Activated CD4-positive, alpha-beta T cell treated with anti-CD3 and anti-CD28 coated beads, Interleukin-2, Interleukin-4, amounts not matched to agents 100 ng/mL and 50 ng/mL, durations not matched to agents 16 hours and 8 hours (primary cell): ENCODE measurements around the gene STAM2.
"Not testable (repeated sequence)": the region's sequence is repeated elsewhere in the genome, so short reads cannot be mapped to it uniquely, and the experiment has no call there.

ENCODE experiments used
- DNase-seq: peaks from one replicate; pipeline ENCODE4 v3.0.0-alpha.2; 2020; ENCODE audit warnings: low spot score

STAM2 gene

GRCh38 chr2:152175368-152176112 is at the start of gene STAM2:
Gene STAM2 (minus strand): TSS chr2:152175763. CDS start chr2:152175642, 121 bp downstream.
- peak; percentile 96 for DNase-seq

DNA sequence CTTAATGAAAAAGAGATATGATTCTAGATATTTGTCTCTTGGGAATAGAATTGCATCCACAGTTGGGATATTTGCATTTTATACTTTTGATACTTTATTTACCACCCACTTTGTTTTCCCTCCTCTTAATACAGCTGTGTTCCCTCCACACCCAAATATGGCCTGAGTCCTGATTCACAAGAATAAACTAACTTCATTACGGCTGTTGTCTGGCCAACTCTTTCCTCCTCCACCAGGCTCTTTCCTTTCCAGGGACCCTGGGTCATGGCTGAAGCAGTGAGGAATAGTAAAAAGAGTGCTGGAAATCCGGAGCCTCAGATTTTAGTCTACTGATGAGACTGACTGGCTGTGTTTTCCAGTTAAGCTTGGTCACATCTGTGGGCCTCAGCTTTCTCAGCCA is 48.4 kb upstream of the STAM2 start:
- DNase-seq, result no peak

GRCh38 chr2:152222975-152223637 is 47.5 kb upstream of the STAM2 start:
- DNase-seq, result no peak

DNA sequence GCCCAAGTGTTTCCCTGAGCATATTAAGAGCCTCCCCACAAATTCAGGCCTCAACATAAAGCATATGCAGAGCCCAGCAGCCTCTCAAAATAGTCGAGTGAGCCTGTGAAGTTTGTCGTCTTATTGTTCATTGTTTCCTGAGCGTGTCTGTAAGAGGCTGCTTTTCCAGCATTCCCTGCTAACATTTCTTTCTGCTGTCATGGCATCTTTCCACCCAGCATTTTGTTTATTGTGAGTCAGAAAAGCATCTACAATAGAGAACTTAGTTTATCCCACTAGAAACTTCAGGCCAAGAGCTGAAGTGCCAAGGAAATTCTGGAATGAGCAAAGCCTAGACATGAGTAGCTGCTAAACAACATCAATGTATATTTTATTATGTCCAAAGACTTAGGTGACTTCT is 46.3 kb upstream of the STAM2 start:
- DNase-seq, result no peak

DNA sequence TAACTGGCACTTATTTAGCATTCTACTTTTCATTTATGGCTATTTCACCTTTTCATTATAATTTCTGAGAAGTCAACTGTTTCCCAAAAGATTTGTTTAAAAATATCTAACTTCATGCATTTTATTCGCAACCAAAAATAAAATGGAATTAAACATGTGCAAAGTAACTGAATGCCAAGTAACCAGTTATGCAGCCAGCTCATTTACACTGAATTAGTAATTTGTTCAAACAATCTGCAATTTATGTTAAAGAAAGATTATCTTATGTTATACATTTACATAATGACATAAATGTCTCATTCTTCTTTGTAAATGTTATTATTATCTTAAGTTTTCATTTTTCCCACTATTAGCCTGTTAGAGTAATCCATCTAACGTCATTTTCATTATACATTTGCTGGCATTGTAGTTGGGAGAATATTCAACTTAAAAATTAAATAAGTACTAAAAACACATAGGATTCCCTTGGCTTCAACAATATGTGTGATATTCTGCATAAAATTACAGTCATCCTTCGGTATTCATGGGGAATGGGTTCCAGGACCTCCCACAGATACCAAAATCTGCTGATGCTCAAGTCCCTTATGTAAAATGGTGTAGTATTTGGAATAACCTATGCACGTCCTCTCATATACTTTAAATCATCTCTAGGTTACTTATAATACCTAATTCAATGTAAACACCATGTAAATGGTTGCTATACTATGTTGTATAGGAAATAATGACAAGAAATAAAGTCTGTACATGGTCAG is 43.7 kb upstream of the STAM2 start:
- DNase-seq, result no peak

- no peak for DNase-seq
Observed at GRCh38 chr2:152201466-152201830, 25.9 kb upstream of the STAM2 start.

DNA sequence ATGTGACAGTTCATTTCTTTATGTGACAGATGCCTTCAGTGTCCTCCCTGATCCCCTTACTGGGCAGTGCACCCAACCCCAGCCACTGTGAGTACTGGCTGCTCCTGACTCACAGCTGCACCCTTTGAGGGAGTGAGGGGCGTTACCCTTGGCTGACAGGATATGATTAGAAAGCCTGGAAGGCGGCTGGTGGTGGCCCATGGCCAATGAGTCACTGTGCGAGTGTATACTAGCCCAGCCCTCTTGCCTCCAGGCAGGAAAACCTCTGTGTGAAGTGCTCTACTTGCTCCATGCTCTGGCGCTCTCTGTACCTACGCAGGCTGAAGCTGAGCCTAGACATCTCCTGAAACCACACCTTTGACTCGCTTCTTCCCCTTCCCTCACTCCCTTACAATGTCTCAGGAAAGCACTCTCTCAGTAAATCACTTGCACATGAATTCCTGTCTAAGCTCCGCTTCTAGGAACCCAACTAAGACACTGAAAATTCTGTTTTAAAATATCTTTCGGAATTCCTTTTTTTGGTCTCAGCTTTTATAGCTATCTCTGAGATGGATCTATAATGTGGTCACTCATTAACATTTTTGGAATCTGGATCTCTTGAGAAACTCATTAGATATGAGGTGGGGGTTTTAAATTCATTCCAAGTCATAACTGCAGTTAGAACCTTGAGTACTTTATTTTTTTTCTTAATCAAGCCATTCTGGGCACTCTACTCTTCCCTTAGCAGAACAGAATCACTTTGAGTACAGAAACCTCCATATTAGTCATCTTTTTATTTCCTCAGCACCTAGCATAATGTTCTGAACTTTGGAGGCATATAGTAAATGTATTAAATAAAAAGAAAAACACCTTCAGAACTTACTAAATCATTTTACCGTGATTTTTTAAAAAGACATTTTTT is 25.3 kb upstream of the STAM2 start:
- peak; percentile 46 for DNase-seq

- no peak for DNase-seq
Observed at GRCh38 chr2:152200101-152200500, 24.5 kb upstream of the STAM2 start.

DNA sequence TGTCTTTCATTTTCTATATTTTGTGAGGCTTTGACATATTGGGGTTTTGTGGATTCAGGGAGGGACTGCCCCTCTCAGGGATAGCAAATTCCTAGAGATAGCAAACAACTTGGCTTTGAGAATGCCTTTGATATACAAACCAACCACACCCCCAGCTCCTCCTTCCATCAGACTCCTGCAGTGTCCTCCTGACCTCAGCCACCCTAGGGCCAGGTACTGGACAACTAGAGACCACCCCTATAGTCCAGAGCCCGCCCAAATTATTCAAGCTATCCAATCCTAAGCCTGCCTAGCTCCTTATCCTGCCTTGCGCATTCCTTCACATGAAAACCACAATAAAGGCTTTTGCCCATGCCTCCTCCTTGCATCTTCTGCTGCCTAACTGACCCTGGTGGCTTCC is 22.9 kb upstream of the STAM2 start:
- DNase-seq, result no peak

DNA sequence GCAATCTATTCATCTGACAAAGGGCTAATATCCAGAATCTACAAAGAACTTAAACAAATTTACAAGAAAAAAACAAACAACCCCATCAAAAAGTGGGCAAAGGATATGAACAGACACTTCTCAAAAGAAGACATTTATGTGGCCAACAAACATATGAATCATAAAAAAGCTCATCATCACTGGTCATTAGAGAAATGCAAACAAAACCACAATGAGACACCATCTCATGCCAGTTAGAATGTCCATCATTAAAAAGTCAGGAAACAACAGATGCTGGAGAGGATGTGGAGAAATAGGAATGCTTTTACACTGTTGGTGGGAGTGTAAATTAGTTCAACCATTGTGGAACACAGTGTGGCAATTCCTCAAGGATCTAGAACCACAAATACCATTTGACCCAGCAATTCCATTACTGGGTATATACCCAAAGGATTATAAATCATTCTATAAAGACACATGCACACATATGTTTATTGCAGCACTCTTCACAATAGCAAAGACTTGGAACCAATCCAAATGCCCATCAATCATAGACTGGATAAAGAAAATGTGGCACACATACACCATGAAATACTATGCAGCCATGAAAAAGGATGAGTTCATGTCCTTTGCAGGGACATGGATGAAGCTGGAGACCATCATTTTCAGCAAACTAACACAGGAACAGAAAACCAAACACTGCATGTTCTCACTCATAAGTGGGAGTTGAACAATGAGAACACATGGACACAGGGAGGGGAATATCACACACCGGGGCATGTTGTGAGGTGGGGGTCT is 22.1 kb upstream of the STAM2 start:
- not testable (repeated sequence) for DNase-seq

- DNase-seq, result peak; percentile 44
Observed at GRCh38 chr2:152189622-152190495, 14.3 kb upstream of the STAM2 start.

- DNase-seq, result not testable (repeated sequence)
Observed at GRCh38 chr2:152186808-152187207, 11.2 kb upstream of the STAM2 start.

DNA sequence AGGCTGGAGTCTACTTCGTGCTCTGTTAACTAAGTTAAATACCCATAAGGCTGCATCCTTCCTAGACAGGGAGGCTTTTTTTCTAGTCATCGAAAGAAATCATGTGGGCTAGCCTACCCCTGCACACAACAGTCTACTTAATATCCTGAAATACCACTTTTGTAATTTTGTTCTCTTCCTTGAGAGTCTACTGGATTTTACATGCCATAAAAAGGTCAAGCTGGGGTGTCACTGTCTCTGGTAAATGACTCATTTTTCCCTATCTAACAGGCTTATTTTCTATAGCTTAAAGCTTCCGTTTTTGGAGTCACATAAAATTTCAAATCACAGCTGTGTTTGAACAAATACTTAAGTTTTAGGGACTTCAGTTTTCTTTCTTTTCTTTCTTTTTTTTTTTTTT is 10.7 kb upstream of the STAM2 start:
- no peak for DNase-seq

DNA sequence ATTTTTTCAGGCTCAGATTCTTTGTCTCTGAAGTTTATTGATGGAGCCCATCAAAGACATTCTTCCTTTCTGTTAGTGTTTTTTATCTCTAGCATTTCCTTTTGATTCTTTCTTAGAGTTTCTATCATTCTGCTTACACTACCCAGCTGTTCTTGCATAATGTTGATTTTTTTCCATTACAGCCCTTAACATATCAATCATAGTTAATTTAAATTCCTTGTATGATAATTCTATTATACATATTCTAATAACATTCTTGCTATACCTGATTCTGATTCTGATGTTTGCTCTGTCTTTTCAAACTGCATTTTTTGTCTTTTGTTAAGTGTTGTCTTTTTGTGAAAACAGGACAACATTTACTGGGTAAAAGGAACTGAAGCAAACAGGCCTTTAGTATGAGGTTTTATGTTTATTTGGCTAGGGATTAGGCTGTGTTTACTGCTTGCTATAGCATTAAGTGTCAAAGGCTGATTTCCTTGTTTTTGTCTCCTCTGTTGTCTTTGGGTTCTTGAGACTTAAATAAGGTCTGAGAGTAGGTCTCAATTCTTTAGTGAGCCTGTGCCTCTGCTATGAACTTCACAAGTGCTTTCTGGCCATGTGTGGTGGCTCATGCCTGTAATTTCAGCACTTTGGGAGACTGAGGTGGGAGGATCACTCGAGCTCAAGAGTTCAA is 8.0 kb upstream of the STAM2 start:
- DNase-seq, result no peak

DNA sequence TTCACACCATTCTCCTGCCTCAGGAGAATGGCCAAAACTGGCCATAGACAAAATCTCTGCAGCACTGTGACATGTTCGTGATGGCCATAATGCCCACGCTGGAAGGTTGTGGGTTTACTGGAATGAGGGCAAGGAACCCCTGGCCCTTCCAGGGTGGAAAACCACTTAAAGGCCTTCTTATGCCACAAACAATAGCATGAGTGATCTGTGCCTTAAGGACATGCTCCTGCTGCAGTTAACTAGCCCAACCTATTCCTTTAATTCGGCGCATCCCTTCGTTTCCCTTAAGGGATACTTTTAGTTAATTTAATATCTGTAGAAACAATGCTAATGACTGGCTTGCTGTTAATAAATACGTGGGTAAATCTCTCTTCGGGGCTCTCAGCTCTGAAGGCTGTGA is 2.1 kb upstream of the STAM2 start:
- DNase-seq, result not testable (repeated sequence)

DNA sequence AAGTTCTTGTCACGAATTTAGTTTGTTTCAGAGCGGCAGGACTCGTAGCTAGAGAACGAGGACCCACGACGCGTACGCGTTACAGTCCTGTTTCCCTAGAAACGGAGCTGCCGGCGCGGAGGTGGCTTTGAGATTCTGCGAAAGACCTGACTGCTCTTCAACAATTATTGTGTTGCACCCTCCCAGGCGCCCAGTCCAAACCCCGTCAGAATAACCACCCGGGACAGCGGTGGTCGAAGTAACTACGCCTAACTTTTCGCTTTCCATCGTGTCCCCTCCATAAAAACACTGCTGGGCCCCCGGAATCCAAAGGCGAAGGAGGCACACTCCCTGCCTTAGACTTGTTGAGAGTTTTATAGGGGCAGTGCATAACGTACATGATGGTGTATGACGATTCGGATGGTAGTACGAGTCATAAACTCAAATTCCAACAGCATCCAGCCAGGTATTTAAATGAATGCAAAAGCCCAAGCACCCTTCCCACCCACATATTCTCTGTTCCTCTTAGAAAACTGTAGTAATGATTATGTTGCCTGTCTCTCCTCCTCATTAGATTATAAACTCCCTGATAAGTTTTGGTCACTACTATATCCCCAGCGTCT is 651 bp upstream of the STAM2 start:
- no peak for DNase-seq

DNA sequence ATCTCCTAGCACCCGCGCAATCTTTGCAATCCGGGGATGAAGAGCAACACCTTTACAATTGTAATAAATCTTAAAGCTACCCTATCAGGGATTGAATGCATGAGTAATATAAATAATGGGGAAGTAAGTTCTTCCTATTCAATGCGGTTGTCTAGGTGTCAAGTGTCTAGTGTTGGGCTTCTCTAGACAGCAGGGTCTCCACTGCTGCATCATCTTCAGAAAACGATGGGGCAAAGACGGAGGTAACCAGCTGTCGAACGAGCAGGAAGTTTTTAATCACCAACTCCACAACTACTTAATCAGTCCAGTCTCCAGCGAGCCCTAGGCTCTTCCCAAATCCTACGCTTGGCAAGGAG is 573 bp downstream of the STAM2 start:
- DNase-seq, result peak; percentile 11

DNA sequence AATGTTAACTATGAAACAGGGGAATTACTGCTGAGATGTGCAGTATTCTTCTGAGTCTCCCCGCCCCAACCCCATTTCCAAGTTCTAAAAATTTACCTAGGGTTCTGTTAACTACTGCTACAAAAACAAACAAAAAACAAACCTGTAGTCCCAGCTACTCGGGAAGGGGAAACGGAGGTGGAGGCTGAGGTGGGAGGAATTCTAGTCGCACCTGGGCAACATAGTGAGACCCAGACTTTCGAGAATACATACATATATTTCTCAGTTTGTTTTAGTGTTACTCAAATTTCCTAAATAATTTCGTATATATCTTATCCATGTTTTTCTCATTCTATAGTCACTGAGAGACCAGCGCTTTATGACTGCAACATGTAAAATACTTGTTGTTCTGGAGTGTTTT is 989 bp downstream of the STAM2 start:
- no peak for DNase-seq

DNA sequence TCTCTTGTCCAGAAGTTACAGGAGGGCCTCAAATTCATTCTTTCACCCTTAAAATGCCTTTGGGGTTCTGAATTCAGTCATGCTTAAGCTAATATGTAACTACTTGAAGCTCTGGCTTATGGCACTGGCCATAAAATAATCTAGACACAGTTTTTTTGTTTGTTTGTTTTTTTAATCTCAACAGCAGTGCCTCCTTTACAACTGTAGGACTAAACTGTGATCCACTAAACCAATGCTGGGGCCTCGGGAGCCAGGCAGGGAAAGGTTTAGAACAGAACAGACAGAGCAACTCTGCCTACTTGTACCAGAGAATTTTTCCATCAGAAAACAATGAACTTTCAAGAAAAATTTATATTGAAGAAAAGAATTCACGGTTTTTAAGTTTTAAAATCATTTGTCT is 1.7 kb downstream of the STAM2 start:
- DNase-seq, result no peak
